DMS153 treated with DMSO at 0.1 percent for 48 hours (cell line): ENCODE measurements around the gene ASB5.
"Not testable (repeated sequence)": the region's sequence is repeated elsewhere in the genome, so short reads cannot be mapped to it uniquely, and the experiment has no call there.

Experiments used
- DNase-seq: peaks from one replicate; lab custom pipeline; 2025; ENCODE audit not compliant: unreplicated experiment; lab: John Stamatoyannopoulos, UW

ASB5 gene, protein sequence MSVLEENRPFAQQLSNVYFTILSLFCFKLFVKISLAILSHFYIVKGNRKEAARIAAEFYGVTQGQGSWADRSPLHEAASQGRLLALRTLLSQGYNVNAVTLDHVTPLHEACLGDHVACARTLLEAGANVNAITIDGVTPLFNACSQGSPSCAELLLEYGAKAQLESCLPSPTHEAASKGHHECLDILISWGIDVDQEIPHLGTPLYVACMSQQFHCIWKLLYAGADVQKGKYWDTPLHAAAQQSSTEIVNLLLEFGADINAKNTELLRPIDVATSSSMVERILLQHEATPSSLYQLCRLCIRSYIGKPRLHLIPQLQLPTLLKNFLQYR

DNA sequence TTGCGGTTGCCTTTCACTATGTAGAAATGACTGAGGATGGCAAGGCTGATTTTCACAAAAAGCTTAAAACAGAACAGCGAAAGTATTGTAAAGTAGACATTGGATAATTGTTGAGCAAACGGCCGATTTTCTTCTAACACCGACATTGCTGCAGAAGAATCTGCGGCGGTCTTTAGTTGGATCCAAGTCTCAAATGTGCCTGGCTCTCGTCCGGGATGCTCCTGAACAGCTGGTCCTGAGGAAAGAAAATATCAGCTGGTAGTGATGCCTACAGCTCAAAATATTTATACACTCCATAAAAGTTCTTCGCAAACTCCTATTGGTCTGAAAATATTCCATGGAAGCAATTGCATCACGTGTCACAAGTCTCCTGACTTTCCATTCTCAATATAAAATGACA lies at the start of gene ASB5:
Gene ASB5, minus strand, starts transcription at position 260 of the 400 bp plus-strand sequence. Its CDS starts 114 bp downstream, at position 146.
- DNase-seq, result no peak

DNA sequence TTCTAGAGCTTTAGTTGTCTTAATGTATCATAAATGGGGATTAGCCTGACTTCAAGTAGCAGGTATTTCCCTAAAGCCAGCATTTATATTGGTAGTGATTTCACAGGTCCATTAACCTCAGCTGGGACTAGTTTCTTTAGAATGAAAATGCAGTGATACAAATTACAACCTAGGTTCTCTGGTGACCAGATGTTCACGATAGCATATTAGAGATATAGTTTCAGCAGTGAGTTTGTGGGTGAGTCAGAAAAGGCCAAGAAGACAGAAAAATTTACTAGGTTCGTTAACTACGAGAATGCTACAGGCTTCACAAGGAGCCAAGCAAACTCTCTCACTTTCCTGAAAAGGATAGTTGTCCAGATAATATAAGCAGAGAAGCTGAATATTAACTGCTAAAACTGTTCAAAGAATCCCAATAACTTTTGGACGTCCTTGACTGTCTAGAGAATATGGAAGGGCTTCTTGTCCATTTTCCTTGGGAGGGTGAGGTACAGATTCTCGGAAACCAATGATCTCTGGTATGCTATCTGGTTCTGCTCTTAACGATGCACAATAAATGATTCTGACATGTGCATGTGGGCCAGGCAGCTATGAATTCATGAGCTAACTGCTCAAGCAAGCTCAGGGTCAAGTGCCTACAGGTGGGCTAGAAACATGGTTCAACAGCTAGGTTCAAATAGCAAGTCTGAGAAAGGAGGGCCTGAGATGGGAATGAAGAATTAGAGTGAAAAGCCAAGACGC lies 44.7 kb upstream of the ASB5 start:
- DNase-seq, result no peak

DNA sequence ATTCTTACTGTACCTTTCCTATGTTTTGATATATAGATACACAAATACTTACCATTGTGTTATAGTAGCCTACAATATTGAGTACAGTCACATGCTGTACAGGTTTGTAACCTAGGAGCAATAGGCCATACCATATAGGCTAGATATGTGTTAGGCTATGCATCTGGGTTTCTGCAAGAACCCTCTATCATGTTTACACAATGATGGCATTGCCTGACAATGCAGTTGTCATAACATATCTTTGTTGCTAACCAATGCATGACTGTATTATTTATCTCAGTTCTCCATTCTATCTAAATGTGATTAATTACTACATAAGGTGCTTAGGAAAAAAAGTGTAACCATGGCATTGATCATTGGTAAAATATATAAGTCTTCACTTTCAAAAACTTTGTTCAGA lies 40.8 kb upstream of the ASB5 start:
- no peak for DNase-seq

DNA sequence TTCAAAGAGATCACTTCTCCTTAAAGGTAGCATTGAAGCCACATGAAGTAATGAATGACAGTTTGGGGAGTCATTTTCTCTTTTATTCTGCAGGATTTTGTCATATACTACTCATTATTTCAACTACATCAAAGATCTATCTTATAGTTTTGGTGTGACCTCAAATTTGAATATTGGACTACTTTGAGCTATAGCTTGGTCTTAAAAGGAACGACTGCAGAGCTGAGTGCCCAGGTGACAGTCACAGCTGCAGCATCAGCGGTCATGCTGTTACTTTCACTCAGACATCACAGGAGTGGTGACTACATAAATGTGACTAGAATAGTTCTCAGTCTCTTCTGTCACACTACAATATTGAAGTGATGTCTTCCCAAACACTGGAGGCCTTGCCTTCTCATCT lies 40.0 kb upstream of the ASB5 start:
- DNase-seq, result no peak

DNA sequence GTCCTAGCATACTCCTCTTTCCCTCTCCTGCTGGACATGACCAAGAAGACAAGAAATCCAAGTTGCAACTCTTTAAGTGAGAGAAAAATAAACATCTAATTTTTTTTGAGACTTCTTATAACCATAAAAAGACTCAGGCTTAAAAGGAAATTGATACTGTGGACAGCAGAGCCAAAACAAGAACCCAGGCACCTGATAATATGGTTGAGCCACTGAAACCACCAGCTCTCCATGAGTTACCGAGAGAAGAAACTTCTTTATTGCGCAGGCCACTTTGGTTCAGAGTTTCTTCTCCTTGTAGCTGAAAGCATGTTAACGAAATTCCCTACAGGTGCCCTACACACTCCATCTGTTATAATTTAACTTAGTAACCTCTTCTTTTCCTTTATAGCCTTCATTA lies 39.4 kb upstream of the ASB5 start:
- DNase-seq, result no peak

DNA sequence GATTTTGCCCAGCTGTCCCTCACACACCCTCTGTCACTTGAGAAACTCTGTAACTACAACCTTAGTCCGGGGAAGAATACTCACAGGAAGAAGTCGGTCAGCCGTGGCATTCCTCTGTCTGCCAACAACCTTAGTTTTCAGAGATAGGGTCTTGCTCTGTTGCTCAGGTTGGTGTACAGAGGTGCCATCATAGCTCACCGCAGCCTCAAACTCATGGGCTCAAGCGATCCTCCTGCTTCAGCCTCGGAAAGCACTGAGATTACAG lies 38.6 kb upstream of the ASB5 start:
- no peak for DNase-seq

DNA sequence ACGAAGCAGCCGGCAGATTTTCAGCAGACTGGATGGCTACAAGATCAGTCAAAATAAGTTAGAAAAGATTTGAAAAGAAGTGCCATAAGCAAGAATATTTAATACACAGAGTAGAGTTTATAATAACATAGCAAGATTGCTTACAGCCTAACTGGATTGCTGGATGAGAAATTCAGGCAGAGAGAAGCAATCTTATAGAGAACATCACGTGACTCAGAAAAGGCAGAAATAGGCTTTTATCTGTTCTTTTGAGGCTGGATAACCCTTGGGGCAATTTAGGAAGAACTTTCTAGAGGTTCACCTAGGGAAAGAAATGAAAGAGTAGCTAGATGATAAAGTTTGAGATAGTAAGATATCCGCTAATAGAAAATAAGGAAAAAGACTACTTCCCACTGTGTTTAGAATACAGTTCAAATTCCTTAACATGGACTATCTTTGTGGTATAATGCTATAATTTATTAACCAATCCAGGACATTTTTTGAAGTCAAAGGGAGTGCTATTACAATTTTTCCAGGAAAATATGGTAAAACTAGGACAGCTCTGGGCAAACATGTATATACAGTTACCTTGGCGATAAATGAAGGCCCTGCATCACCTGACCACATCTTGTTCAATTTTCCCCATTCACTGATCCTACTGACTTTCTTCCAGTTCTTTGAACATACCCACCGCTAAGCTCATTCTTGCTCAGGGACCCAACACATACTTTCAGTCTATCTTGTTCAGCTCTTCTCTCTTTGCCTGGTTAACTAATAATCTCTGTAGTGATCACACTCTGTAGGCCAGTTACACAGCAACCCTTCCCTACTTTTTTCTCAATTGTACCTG lies 38.0 kb upstream of the ASB5 start:
- no peak for DNase-seq

DNA sequence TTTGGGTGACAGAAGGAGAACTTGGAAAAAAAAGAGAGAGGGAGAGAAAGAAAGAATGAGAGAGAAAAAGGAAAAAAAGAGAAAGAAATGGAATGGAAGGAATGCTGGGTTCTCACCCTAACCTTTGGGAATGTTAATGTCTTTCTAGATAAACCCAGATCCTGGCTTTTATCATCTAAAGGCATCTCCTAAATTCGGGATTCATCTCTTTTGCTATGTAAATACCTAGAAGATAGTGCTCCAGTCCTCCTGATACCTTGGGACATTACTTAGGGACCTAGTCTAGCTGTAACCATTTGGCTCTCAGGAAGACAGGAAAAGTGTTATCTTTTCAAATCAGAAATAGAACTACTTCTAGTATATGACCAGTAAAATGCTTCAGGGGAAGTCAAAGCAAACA lies 34.9 kb upstream of the ASB5 start:
- DNase-seq, result no peak

DNA sequence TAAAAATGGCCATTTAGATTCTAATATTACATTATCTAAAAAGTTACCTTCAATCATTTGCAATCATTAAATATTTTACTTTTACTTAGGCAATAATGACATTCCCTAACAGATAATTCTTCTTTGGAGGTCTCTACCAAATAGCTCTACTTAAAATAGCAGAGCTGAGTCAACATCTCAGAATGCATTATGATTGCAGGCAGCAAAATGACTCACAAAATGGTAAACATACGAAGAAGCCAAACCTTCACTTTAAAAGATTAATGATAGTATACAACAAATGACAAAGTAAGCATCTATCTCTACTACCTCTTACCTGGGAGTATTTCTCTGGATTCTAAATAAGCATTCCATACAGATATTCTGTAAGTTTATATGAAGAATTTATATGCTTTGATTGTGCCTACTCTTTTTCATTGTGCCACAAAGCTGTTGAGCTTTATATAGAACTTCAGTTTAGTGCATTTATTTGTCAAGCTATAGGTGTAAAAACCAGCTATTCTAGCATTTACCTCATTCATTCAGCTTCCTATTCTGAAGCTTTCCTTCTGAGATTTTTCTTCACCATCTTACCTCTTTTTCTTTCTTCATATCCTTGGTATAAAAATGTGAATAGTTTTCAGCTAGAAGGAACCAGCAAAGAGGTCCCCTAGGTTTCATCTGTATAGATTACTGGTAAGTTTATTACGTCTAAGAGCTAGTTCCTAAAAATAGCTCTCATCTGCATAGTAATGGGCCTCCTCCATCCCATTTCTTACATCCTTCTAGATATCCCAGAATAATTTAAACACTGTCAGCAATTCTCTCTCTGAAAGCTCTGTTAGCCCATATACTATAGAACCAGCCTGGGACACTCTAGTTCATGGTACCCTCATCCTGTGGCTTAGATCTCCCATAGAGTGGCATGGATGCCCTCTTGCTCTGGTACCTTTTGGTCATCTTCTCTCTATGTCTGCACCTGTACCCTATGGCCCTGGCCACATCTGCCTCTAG lies 33.6 kb upstream of the ASB5 start:
- no peak for DNase-seq

DNA sequence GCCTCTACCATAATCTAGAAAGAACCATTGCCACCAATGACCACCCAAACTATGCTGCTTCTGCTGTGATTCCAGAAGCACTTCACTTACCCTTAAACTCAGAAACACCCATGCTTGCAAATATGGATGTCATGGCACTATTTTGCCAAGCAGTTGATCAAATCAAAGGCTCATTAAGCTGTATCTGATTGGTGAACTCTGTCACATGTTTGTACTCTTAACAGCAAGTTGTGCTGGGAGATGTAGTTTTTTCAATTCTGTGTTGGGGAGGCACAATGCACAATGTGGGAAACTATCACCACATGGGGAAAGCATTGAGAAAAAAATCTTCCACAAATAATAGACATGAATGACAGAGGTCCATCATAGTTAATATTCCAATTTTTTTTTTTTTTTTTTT lies 31.5 kb upstream of the ASB5 start:
- no peak for DNase-seq

DNA sequence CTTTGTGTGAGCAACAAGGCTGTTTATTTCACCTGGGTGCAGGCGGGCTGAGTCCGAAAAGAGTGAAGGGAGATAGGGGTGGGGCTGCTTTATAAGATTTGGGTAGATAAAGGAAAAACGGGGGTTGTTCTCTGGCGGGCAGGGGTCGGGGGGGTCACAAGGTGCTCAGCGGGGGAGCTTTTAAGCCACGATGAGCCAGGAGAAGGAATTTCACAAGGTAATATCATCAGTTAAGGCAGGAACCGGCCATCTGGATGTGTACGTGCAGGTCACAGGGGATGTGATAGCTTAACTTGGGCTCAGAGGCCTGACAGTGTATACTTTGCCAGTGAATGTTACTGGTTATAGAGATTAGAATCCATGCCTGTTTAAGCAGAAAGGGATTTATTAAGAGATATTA lies 31.0 kb upstream of the ASB5 start:
- DNase-seq, result no peak

DNA sequence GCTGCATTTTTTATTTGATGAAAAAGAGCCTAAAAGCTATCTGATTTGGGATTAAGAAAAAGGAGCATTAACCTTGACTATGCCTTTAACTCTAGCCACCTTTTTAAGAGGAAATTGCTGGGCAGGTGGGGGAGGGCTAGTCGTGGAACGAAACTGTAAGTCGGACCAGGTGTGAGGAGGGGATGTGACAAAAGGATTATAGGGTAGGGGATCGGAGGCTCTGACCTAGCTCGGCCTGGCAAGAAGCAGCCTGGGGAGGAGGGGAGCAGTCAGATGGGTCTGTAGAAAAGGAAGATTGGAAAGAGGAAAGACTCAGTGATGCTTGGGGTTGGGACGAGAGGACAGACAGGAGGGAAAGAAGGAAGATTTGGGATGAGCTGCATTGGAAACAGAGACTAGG lies 29.6 kb upstream of the ASB5 start:
- DNase-seq, result no peak

DNA sequence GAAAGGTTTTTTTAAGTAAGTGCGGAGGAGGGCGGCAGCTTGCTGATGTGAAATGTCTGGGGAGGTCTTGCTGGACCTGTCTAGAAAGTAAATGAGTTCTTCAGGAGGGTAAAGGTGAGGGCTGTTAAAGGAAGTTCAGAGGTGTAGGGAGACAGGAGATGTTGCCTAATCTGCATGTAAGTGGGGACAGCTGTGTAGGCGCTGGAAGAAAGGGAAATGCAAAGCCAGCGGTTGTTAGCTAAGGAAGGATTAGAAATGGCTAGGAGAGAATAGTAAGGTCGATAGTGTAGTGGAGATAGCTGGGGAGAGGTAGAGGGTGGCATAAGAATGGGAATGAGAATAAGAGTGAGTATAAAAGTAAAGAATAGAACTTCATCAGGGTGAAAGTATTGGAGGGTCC lies 26.9 kb upstream of the ASB5 start:
- not testable (repeated sequence) for DNase-seq

DNA sequence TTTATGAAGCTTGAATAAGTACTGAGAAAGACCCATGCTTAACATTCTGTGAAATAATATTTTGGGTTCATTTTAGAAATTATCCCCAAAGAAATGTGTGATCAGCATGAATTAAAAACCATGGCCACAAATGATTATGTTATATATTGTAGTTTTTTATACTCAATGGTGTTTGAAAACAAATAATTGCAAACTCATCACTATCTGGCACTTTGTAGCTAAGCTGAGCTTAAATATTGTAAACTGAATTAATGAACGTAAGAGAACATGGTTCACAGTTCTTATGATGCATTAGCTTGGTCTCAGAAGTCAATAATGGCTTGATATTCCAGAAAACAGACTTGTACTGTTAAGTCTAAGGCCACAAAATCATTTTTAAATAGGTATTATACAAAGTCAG lies 24.6 kb upstream of the ASB5 start:
- no peak for DNase-seq

DNA sequence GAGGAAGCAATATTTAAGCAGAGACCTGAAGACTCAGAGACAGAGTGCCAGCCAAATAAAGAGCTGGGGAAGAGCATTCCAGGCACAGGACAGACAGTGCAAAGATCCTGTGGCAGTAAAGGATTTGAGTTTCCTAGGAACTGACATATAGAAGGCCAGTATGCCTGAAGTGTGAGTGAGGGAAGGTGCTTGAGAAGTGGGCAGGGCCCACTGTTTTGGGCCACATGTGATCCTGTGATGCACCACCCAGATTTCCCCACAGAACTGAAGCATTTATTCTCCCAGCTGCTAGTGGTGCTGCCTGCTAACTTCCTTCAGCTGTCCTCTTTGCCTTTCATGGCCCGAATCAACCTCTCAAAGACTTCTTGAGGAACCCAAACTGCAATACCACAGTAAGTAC lies 23.9 kb upstream of the ASB5 start:
- DNase-seq, result no peak

DNA sequence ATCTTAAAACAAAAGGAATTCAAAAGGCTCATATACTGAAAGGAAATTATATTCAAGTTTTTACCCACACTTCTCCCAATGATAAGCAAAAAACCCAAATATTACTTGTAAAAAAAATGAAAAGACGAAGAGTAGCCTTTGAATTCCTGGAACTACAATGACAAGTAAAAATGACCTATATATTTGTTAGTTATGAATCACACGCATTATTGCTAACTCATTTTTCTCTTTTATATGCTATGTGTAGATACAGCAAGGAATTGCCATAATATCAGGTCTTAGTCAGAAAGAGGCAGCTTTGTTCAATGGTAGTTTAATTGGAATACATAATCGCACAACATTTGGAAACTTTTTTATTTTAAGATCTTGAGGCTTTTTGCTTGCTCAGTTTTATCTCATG lies 22.7 kb upstream of the ASB5 start:
- DNase-seq, result no peak

DNA sequence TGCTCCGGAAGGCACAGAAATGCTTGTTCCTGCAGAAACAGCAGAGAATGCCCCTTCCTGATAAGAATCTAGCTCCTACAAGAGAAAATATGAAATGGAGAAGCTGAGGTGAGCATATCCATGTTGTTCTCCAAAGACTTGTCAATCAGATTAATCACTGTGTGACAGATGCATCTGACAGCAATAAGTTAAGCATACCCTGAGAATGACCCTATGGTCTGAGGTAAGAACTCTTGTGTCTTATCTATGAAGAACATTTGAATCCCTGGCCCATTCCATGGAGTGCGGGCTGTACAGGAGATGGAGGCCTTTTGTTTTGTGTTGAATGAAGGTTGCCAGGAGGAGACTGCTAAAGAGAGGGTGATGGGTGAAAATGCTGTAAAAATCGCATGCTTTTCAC lies 21.5 kb upstream of the ASB5 start:
- DNase-seq, result no peak

DNA sequence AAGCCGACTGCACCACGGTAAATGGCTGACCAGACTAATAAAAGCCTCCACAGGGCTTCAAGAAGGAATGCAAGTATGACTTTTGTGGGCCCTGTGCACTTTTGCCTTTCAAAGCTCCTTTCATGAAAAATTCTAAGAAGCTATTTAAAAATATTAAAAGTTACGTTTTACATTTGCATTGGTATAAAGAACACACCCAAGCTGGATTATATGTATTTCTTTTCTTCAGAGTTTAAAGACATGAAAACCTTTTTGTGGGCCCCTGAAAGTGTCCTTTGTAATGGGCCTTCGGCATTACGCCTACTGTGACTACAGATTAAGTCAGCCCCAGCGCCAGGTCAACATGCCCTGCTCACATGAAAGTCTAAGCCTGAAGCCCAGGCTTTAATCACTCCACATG lies 20.5 kb upstream of the ASB5 start:
- DNase-seq, result no peak

DNA sequence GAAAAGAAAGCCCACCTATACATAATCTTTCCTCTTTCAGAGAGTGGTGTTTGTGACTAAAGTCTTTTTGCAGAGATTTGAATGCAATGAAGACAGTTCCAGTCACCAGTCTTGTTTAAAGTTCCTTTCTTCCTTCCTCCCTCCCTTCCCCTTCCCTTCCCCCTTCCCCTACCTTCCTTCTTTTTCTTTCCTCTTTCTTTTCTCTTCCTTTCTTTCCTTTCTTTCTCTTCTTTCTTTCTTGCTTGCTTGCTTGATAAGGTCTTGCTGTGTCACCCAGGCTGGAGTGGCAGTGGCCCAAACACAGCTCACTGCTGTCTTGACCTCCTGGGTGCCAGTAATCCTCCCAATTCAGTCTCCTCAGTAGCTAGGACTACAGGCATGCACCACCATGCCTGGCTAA lies 19.0 kb upstream of the ASB5 start:
- DNase-seq, result no peak

DNA sequence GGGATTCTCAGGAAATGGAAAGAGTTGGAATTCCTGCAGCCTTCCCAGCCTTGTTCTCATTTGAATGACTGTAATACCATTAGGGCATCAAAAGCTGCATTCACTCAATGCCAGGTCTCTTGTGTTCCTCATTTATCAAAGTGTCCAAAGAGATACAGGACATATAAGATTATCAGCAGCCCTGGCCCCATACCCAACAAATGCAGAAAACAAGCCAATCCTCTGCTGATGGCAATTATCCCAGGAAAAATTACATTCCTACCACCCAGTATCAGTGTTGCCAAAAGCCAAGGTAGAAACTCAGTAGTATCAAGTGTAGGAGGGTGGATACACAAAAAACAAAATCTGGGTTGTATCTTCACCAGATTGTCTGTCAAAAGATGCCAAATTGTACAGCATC lies 18.5 kb upstream of the ASB5 start:
- no peak for DNase-seq

DNA sequence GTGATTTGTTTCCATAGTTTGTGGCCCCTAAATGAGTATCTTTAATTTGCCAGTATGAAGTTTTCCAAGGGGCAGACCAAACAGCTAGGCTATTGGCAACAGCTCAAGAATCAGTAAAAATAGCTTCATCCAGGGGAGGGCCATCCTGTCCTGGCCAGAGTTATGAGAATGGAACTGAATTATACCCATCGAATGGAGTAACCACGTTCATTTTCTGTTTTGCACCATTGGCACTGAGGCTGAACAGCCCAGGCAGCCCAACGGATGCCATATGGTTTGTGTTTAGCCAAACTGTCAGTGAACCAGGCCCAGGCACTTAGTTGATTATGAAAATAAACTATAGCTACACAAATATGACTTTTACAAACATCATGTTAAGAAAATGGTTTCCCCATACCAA lies 17.7 kb upstream of the ASB5 start:
- DNase-seq, result no peak
